Ishikawa (cell line): Measurements from ENCODE around the gene LOXHD1.

Experiments
- CEBPB ChIP-seq: IDR thresholded peaks from 2 replicates; pipeline ENCODE4 v1.6.1; 2012
- CREB1 ChIP-seq: IDR thresholded peaks from 2 replicates; pipeline ENCODE4 v1.6.1; 2012; ENCODE audit warnings: low read depth
- EGR1 ChIP-seq: IDR thresholded peaks from 2 replicates; pipeline ENCODE4 v1.6.1; 2012
- EP300 ChIP-seq: IDR thresholded peaks from 2 replicates; pipeline ENCODE4 v1.6.1; 2012; ENCODE audit warnings: borderline replicate concordance
- FOXM1 ChIP-seq: IDR thresholded peaks from 2 replicates; pipeline ENCODE4 v1.6.1; 2012; ENCODE audit warnings: low read depth, borderline replicate concordance
- MAX ChIP-seq: IDR thresholded peaks from 2 replicates; pipeline ENCODE4 v1.6.1; 2012
- NFIC ChIP-seq: IDR thresholded peaks from 2 replicates; pipeline ENCODE4 v1.6.1; 2012
- RAD21 ChIP-seq: IDR thresholded peaks from 2 replicates; pipeline ENCODE4 v1.6.1; 2012; ENCODE audit warnings: low read depth
- REST ChIP-seq: IDR thresholded peaks from 2 replicates; pipeline ENCODE4 v1.6.1; 2012; ENCODE audit warnings: low read depth, mild to moderate bottlenecking
- TAF1 ChIP-seq: IDR thresholded peaks from 2 replicates; pipeline ENCODE4 v1.6.1; 2012; ENCODE audit warnings: low read depth, mild to moderate bottlenecking
- TCF12 ChIP-seq: IDR thresholded peaks from 2 replicates; pipeline ENCODE4 v1.6.1; 2012; ENCODE audit warnings: low read depth
- TEAD4 ChIP-seq: IDR thresholded peaks from 2 replicates; pipeline ENCODE4 v1.6.1; 2012
- USF1 ChIP-seq: IDR thresholded peaks from 2 replicates; pipeline ENCODE4 v1.6.1; 2012
- YY1 ChIP-seq: IDR thresholded peaks from 2 replicates; pipeline ENCODE4 v1.6.1; 2012; ENCODE audit warnings: low read depth
- ZBTB7A ChIP-seq: IDR thresholded peaks from 2 replicates; pipeline ENCODE4 v1.6.1; 2012; ENCODE audit warnings: low read depth

The LOXHD1 gene

GRCh38 chr18:46677611-46678010 is 20.6 kb upstream of the LOXHD1 start:
- TF ChIP-seq TCF12 = no peak
- no peak for TF ChIP-seq CEBPB
- peak; percentile 31; the same call in 1 of the 2 replicates for TF ChIP-seq RAD21

- no peak for TF ChIP-seq TAF1
- TF ChIP-seq USF1 = 0 out of 2 replicates have a peak, but pooled peaks have one; percentile 8
- TF ChIP-seq FOXM1 = no peak
- no peak for TF ChIP-seq EGR1
- TF ChIP-seq CREB1 = no peak
Observed at GRCh38 chr18:46676182-46676835, 19.3 kb upstream of the LOXHD1 start.

GRCh38 chr18:46675112-46675511 is 18.1 kb upstream of the LOXHD1 start:
- no peak for TF ChIP-seq YY1
- no peak for TF ChIP-seq ZBTB7A
- no peak for TF ChIP-seq TEAD4
- TF ChIP-seq FOXM1 = no peak
- no peak for TF ChIP-seq MAX
- TF ChIP-seq USF1 = no peak
- no peak for TF ChIP-seq CREB1
- TF ChIP-seq CEBPB = no peak
- TF ChIP-seq REST = no peak

GRCh38 chr18:46672062-46672970 is 15.3 kb upstream of the LOXHD1 start:
- TF ChIP-seq RAD21 (no peak), NFIC (no peak), EP300 (no peak), EGR1 (no peak), CREB1 (no peak), TAF1 (no peak)

- TF ChIP-seq ZBTB7A (no peak), TEAD4 (no peak), USF1 (no peak), NFIC (no peak)
Observed at GRCh38 chr18:46668694-46669093, 11.7 kb upstream of the LOXHD1 start.

GRCh38 chr18:46668135-46668534 is 11.1 kb upstream of the LOXHD1 start:
- TF ChIP-seq EP300 = no peak

GRCh38 chr18:46663539-46663938 is 6.5 kb upstream of the LOXHD1 start:
- no peak for TF ChIP-seq USF1
- no peak for TF ChIP-seq CEBPB
- no peak for TF ChIP-seq FOXM1
- no peak for TF ChIP-seq REST
- no peak for TF ChIP-seq CREB1
- no peak for TF ChIP-seq NFIC
- TF ChIP-seq TAF1 = no peak
- TF ChIP-seq MAX = no peak
- no peak for TF ChIP-seq ZBTB7A
